HG03139 (cell line): ENCODE measurements around the gene MYO1H.

Experiments used
- ATAC-seq: cut with Tn5 transposase; IDR thresholded peaks from one replicate; pipeline ENCODE4 v1.9.1; 2021; ENCODE audit not compliant: unreplicated experiment

The MYO1H gene

DNA sequence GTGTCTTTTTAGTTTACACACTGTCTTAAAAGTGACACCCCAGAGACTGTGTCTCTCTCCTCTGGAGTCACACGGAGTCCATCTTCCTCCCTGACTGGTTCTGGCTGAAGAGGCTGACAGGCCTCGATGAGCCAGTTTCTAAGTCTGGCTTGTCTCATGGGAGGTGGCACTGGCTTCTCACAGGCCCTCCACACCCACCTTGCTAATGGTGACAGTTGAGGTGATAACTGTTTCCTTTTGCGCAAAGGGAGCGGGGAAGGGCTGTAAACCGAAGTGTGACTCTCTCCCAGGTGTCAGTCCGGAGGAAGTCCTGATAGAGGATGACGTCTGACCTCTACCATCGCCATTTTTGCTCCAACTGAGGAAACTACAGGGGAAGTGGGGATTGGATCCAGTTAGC, 99.2 kb downstream of the MYO1H start:
- no peak for ATAC-seq

DNA sequence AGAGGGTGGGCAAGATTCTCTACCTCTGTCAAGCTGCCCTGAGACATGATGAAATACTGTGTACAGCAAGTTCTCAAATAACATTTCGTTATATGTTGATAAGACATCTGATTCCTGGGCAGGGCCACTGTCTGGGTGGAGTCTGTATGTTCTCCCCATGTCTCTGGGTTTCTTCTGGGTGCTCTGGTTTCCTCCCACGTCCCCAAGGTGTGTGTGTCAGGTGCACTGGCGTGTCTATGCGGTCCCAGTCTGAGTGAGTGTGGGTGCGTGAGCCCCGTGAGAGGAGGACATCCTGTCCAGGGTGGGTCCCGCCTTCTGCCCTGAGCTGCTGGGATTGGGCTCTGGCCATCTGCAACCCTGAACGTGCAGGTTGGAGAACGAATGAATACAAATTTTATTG, 99.8 kb downstream of the MYO1H start:
- ATAC-seq, result no peak

DNA sequence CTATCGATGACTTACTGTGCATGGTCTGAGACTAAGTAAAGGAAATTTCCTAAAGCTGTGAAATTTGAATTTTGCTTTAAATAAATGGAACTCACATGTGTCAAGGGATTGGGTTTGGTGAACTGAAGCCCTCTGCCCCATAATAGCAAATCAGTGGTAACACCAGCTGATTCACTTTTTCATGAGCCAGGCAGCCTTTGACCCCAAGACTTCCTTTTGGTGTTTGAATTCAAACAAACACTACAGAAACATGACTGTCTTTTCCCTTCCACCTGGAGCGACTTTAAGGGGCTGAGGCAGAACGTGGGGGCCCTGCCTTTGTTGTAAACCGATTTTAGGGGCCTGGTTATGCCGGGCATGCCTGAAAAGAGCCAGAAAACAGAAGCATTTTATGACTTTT, 100.6 kb downstream of the MYO1H start:
- ATAC-seq, result no peak

DNA sequence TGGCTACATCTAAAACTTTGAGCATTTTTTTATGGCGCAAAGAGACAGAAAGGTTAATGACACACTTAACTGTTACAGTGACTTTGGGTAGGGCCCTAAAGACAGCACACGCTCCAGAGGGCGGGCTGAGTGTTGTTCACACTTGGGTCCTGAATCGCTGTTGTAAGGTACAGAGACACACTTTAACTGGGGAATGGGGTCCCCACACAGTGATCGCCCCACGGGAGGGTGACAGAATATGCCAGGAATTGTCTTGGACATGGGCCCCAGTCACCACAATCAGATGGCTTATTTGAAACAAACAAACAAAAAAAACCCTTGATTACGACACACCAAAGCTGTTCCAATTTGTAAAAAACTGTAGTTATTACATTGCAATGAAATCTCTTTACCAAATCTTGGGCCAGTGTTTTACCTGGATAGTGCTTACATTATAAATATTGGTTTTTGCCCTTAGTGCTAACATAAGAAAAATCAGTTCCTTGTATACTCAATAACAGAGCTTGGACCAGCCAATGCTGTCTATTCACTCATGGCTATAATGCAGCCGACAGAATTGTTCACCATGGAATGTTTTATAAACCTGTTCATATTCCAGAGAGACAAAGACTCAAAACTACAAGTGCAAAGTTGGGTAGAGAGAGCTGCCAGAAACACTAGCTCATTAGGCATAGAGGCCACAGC, 101.1 kb downstream of the MYO1H start:
- no peak for ATAC-seq

DNA sequence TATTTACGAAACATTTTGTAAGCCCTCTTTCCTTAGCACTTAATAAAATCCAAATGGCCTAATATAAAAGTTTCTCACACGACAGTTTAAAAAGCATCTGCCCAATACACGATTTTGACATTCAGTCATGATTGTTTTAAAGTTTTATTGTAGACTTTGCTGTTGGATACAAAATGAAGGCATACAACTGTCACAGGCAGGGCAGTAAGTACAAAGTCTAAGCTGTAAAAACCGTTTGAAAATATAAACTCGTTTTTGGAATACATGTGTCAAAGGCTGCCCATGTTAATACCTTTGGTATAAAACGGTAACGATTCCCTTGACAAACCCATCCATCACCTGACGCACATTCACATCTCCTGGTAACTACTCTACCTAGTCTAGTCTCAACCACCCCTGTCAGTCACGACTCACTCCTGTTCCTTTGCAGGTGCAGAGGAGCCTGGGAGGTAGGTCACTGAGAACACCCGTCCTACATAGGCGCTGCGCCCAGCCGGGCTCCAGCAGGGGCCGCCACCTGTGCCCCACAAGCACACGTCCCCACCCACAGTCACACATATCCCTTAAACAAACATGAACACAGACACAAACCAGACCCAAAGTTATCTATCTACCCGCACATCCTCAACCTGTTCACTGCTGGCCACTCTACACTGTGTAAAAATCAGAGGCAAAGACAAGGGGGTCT, 102.3 kb downstream of the MYO1H start:
- no peak for ATAC-seq

DNA sequence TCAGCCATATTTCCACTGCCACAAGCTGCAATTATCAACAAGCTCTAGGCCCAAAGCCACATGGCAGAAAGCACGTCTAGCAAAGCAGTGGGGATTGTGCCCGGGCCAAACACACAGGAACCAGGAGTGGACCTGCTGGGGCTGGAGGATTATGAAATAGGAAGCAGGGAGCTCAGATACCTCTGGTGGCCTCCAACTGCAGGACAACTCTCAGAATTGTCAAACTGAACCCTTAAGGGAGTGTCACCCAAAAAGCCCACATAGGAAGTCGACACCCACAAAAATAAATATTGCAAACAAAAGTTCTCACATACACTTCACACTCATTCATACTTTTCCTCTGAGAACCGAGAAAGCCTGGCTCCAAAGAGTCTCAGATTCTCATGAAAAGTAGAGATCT, 103.3 kb downstream of the MYO1H start:
- ATAC-seq, result no peak

DNA sequence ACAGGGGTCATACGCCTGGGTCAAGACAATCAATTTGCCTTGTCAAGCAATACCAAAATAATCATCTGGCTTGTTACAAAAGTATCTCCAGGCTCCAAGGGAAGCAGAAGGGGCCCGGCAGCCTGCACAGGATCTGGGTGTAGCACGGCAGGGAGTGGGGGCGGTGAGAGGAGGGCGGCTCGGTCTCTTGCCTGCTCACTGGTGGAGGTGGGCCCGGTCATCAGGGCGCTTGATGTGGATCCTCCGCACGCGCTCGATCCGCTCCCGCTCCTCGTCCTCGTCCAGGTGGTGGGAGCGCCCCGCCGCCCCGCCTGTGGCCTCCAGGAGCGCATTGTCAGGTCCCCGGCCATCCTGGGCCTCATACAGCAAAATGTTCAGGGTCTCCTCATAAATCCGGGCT, 103.7 kb downstream of the MYO1H start:
- ATAC-seq, result no peak

DNA sequence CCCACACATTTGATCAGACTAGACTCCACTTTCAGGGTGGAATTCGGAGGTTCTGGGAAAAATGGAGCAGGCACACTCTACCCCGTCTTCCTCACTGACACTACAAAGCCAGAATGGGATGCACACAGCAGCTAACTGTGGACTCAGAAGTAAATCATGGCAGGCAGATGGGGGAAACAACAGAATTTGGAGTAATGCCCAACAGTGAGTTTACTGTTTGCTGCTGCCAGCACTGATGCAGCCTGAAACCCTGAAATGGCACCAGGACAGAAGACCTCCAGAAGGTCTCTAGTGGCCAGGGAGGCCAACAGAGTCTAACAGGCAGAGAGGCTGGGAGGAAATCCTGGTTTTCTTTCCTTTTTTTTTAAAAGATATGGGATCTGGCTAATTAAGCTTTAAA, 104.8 kb downstream of the MYO1H start:
- no peak for ATAC-seq

DNA sequence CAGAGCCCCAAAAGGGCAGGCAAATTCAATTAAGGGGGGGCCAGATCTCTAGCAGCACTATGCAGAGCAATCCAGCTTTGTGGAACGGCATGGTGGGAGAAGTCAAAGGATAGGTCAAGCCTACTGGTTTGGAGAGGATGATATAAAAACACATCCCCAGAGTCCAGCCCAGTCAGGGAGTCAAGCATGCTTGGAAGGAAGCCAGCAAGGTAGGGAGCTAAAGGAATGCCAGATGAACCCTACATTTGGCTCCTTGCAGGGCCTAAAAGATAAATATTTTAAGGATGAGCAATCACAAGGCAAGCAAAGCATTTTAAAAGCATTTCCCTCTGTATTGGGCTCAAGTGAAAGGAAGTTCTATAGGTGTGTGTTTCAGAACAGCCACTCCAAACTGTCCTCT, 108.0 kb downstream of the MYO1H start:
- ATAC-seq, result no peak

DNA sequence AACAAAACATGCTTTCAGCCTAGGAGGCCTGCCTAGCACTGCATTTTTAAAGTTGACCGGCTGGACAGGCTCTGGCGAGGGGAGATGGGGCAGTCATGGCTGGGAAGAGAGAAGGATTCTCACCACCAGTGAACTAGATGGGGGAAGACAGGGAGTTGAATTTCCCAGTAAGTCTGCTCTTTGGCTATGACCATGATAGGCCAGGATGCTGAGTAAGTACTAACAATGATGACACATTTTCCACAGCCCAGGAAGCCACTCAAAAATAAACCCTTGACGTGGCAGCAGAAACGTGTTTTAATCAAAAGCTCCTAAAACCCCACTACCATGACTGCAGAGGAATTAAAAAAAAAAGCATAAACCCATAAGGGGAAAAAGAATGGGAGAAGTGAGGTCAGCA, 110.4 kb downstream of the MYO1H start:
- no peak for ATAC-seq

DNA sequence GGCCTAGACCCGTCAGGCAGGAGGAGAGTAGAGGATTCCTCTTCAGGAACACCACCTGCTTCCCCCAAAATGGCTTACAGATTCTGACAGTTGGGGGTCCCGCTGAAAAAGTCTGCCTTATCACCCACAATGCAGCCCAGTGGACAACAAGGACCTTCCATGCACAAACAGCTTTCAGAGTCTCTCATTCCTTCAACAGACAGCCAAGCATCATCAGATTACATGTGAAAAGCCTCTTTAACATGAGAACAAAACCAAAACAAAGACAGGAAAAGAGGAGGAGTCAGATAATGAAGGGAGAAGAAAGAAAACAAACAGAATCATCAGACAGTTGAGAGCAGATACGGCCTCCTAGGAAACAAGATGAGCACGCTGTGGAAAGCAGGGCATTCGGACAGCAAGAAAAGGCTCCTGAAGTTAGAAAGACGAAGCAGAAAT, 111.1 kb downstream of the MYO1H start:
- no peak for ATAC-seq

DNA sequence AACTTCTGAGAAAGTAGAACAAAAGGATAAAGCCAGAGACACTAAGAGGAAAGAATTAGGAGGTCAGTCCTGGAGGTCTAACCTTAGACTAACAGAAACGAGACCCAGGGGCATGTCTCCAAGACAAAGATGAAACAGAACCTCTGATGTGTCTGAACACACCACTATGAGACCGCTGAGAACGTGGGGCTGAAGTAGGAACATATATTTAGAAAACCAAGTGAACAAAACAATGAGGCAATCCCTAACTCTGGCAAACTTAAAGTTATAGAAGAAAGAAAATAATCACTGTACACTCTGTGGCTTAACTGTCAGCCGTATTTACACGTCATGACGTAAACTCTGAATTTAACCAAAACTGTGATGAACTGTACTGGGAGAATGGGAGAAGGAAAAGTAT, 111.5 kb downstream of the MYO1H start:
- no peak for ATAC-seq

DNA sequence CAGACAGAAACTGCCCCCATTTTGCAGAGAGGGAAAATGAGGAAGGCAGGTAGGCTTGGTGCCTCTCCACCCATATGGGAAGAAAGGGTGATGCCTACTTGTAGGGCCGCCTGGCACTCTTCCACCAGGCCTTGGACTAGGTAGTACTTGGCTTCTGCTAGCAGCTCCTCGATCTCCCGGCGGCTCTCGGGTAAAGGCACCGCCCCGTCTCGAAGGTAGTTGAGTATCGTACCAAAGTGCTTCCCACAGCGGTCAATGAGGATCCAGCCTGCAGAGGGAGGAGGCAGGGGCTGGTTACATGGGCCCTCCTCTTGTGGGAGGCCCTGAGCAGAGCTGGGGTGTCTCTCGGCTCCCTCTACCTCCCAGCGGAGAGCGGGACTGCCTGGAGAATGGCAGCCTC, 112.8 kb downstream of the MYO1H start:
- ATAC-seq, result no peak

DNA sequence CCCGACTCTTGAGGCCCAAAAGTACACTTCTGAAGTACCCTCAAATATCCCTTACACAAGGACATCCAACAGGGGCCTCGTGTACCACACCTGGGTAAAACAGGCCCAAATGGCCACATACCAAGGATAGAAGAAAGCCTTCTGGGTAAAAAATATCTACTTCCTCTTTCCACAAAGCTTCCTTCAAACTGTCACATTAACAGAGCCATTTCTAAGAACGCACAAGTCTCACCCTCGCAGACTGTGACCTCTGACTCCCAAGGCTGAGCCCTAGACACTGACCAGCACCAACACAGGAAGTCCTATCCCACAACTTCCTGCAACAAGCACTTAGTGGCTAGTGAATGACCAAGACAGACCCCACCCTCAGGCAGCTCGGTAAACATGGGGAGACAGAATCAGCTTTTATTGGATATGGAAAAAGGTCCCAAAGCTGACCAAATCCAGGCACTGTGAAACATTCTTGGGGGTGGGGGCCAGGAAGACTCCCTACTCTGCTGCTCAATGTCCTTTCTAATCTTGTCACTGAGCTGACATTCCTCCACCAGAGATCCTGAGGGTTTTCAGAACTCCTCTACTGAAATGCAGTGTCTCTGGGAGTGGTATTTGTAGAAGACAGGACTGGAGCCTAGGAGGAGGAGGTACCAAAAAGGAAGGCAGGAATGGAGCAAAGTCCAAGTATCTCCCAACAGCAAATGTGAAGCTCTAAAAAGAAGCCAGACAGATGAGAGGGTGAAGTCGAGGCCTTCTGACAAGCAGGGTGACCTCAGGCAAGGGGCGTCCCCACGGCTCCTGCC, 113.5 kb downstream of the MYO1H start:
- ATAC-seq, result no peak

DNA sequence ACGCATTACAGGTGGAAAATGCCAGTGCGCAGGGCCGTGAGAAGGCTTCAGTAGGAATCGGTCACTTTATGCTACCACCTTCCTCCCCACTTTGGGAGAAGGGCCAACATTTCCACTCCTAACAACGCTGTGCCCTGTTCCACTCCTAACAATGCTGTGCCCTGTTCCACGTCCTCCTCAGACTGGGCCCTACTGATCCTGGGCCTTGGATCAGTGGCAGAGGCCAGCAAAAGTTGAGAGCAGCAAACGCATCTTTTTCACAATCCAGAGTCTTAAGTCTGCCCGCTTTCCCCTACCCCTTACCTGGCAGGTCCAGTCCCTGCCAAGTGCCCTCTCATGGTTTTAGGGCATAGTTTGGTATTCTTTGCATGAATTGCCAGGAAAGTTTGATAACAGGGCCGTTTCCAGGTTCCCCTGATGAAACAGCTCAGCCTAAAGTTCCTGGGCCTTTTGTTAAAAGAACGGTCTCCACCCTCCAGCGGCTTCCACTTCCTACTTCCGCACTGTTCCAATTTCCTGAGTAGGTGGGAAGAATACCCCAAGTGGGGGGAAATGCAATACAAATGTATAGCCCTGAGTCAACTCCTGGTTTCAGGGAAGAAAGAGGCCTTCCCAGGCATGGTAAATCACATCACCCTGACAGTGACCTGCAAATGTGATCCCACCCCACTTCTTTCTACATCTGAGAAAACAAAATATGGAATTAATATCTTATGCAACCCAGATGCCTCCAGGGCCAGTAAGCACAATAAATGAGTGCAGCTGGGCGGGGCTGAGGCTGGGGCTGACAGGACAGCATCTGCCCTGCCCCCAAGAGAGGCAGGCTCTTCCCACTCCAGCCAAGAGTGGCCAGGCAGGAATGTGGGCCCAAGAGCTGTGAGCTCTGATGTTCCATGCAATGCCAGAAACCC, 114.4 kb downstream of the MYO1H start:
- ATAC-seq, result no peak

DNA sequence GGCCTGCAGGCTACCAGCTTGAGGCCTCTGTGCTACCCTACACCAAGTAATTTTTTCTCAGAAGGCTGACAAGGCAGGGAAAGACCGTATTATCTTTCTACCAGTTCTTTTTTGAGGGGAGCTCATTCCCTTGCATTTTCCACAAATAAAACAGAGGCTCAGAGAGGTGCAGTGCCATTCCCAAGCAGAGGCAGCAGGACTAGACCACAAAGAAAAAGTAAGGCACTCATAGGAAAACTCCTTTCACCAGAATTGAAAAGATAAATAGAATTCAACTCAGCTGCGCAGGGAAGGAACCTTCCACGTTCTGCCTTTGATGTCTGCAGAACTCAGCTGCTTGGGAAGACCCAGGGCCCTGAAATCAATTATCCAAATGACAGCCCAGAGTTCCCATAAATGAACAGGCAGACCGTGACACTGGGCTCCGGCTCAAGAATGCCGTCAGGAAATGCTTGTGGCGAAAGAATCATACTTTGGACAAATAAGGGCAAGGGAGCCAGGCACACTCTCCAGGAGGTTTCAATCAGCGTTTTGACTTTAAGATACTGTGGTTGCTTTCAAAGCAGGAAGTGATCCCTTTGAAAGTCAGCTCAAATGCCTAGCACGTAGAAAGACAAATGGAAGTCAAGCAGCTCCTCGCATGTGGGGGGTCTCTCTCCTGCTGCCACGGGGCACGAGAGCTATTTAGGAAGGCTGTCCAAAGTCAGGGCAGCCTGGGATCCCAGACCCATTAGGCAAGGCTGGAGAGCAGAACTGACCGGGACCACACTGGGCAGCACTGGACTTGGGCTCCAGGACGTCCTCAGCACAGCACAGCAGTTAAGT, 115.4 kb downstream of the MYO1H start:
- no peak for ATAC-seq

DNA sequence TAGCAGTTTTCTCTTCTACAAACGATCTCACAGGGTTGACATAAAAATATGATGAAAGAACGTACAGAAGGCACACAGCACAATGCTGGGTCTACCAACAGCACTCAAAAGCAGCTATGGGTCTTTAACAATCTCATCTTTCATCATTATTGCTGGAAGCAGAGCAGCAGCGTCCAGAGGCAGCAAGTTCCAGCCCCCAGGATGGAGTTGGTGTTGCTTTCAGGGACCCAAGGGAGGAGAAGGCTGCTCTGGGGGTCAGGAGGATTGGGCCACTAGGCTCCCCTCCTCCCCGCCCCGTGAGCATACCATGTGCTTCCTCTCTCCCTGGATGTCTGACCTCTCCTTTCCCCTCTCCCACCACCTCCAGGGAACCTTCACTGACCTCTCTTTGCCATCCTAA, 116.1 kb downstream of the MYO1H start:
- ATAC-seq, result no peak

DNA sequence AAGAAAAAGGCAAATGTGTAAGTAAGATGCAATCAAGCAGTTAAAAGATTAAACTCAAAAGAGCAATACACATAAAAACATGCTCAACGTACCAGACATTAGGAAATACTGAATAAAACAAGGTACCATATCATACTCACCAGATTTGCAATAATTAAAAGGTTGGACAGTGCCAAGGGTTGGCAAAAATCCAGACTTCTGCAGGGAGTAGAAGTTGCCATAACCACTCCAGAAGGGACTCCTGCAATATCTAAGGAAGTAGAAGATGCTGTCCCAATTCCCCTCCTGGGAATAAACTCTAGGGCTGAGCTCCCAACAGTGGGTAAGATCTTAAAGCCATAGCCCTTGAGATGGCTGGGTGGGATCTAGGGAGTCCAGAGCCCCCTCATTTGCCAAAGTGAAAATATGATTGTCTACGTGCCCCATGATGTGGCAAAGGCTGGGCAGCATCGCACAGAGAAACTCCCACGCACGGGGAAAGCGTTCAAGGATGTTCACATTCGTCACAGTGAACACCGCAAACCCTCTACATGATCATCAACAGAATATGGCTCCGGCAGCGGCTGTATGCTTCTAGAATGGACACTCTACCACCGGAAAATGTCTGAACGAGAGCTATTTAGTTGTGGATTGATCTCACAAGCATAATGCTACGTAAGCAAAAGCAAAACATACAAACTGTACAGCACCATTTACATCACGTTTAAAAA, 117.1 kb downstream of the MYO1H start:
- no peak for ATAC-seq

DNA sequence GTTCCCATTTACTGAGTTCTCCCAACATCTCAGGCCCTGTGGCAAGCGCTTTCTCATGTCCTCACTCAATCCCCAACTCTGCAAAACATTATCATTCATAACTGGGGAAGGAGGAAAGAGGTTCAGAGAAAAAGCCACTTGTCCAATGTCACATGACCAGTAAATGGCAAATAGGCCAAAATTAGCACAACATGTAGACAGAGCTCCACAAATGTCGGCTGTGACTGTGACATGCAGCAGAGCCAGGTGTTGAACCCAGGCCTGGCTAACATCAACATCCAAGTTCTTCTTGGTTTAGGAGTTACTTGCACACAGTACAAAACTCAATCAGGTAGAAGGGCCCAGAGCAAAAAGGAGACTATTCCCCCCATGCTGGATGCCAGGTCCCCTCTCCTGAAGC, 118.6 kb downstream of the MYO1H start:
- ATAC-seq, result no peak

DNA sequence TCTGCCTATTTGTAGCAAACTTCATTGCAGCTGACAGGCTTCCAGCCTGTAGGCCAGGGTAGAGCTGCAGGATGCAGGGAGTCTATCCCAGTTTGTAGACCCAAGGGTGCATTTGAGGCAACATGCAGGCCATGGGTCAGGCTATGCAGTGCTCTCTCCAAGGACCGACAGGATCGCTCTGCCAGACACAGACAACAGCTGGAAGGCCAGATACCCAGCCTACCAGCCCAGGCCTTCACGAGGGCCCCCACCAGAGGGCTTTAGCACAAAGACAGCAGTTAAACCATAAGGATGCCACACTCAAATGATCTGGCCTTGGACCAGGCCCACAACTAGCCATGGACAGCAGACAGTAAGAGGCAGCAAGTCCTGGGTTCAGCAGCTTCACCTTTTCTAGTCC, 119.1 kb downstream of the MYO1H start:
- no peak for ATAC-seq
